GM12878 (cell line): Measurements from ENCODE around the gene ATN1. TPM values are rescaled to one million over a fixed set of nuclear protein-coding genes. Genes with fewer than 3 reads are reported as not detected.

Experiments
- ATF7 ChIP-seq: fragments of 450-650 bp; IDR thresholded peaks from 2 replicates; pipeline ENCODE4 v1.6.1; 2016; ENCODE audit warnings: low read depth, mild to moderate bottlenecking
- BHLHE40 ChIP-seq, 2 experiments: fragments of 450-650 bp in 1 of 2; IDR thresholded peaks; 2 replicates each; pipeline ENCODE4 v1.6.1; 2011 to 2017; ENCODE audit warnings: low read depth in 2 of 2, borderline replicate concordance in 1 of 2, improper control_type of control experiment in 1 of 2, low read length in 1 of 2, mild to moderate bottlenecking in 1 of 2
- CREB1 ChIP-seq: IDR thresholded peaks from 2 replicates; pipeline ENCODE4 v1.6.1; 2012; ENCODE audit warnings: low read depth, mild to moderate bottlenecking, inconsistent platforms
- HDGF ChIP-seq: fragments of 450-650 bp; IDR thresholded peaks from 2 replicates; pipeline ENCODE4 v1.6.1; 2016; ENCODE audit warnings: antibody characterized with exemption
- IKZF1 ChIP-seq: fragments of 450-650 bp; conservative IDR thresholded peaks from 2 replicates; pipeline ENCODE4 v1.6.1; 2017; ENCODE audit warnings: antibody characterized with exemption, mild to moderate bottlenecking
- IKZF2 ChIP-seq, 2 experiments: fragments of 450-650 bp; IDR thresholded peaks; 2 replicates each; pipeline ENCODE4 v1.6.1; 2017; ENCODE audit warnings: mild to moderate bottlenecking in 2 of 2, moderate library complexity in 2 of 2
- MEF2B ChIP-seq: fragments of 450-650 bp; IDR thresholded peaks from 2 replicates; pipeline ENCODE4 v1.6.1; 2018; ENCODE audit warnings: mild to moderate bottlenecking, moderate library complexity; ENCODE audit not compliant: partially characterized antibody, poor library complexity, severe bottlenecking
- MXI1 ChIP-seq: fragments of 150-350 bp; IDR thresholded peaks from 2 replicates; pipeline ENCODE4 v1.6.1; 2011; ENCODE audit warnings: low read depth, mild to moderate bottlenecking, inconsistent platforms, low read length, improper control_type of control experiment
- NR2F1 ChIP-seq: fragments of 450-650 bp; conservative IDR thresholded peaks from 2 replicates; pipeline ENCODE4 v1.6.1; 2017; ENCODE audit warnings: mild to moderate bottlenecking
- NRF1 ChIP-seq: conservative IDR thresholded peaks from 2 replicates; pipeline ENCODE4 v1.6.1; 2011; ENCODE audit warnings: mild to moderate bottlenecking, low read depth, low read length, improper control_type of control experiment
- PAX5 ChIP-seq: IDR thresholded peaks from 2 replicates; pipeline ENCODE4 v1.6.1; 2011; ENCODE audit warnings: low read depth, low read length, borderline replicate concordance
- SIN3A ChIP-seq: IDR thresholded peaks from 2 replicates; pipeline ENCODE4 v1.6.1; 2012; ENCODE audit warnings: low read depth, low read length, improper control_type of control experiment
- polyA plus RNA-seq, 11 experiments: library from polyadenylated mRNA; depleted of rRNA in 4 of 11; unstranded in 6 of 11; stranded (reverse) in 5 of 11; fragments of >200 nt; fragmentation: Nextera tagmentation in 4 of 11; fragmentation: Illumina TruSeq in 1 of 11; extraction: Ambion mirVana in 4 of 11; extraction: Trizol in 1 of 11; gene quantifications; 1 replicate in 1 of 11; 2 replicates in 10 of 11; pipeline versions ENCODE4 v1.2.1 to v1.2.3, GENCODE V29; 2011 to 2016; ENCODE audit warnings: inconsistent platforms in 2 of 11, missing spikeins in 2 of 11, low read depth in 1 of 11
- total RNA-seq, 4 experiments: library from RNA; depleted of rRNA in 3 of 4; stranded (reverse); fragments of >200 nt in 3 of 4; fragmentation: Illumina TruSeq in 1 of 4; extraction: Trizol in 1 of 4; gene quantifications; 2 replicates each; pipeline versions ENCODE4 v1.2.1 to v1.2.3, GENCODE V29; 2013 to 2021
- TF ChIP-seq, protein P1 (sequence below): fragments of 450-650 bp; IDR thresholded peaks from 2 replicates; pipeline ENCODE4 v1.6.1; 2016; ENCODE audit warnings: mild to moderate bottlenecking
- TF ChIP-seq, protein P2 (sequence below): fragments of 450-650 bp; IDR thresholded peaks from 2 replicates; pipeline ENCODE4 v1.6.1; 2017; ENCODE audit warnings: mild to moderate bottlenecking, moderate library complexity
- TF ChIP-seq, protein P3 (sequence below): IDR thresholded peaks from 2 replicates; pipeline ENCODE4 v1.6.1; 2011; ENCODE audit warnings: mild to moderate bottlenecking, low read depth, low read length, moderate library complexity; ENCODE audit not compliant: insufficient replicate concordance
- TF ChIP-seq, protein P4 (sequence below): fragments of 450-650 bp; conservative IDR thresholded peaks from 2 replicates; pipeline ENCODE4 v1.6.1; 2017; ENCODE audit warnings: mild to moderate bottlenecking, moderate library complexity

Gene ATN1
- total and polyA plus RNA-seq, 10 of the 15 experiments (the other 5 are each of a cell fraction or from before 2014, with no cell fraction given): 0.08 to 44.5 (median 5.0) TPM

DNA sequence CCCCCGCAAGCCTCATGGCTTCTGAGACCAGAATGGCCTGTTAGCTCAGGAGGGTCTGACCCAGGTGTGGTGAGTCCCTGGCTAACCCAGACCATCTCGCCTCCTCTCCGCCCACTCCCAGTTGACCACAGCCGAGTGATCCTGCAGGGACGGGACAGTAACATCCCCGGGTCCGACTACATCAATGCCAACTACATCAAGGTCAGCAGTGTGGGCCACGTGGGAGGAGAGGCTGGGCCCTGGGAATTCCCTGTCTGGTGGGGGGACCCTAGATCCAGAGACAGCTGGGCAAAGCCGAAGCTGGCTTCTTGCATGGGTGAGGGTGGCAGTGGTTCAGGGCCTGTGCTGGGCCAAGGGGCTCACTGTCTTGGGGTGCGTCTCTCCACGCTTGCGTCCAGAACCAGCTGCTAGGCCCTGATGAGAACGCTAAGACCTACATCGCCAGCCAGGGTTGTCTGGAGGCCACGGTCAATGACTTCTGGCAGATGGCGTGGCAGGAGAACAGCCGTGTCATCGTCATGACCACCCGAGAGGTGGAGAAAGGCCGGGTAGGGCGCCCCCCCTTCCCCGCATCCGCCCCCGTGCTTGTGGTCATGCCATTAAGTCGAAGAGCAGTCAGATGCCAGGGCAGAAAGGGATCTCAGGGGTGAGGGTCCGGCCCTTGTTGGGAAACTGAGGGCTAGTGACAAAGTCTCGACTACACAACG lies 28.4 kb downstream of the ATN1 start (continued):
- peak; percentile 51 to 67; a peak in 3 of 4 replicates for TF ChIP-seq BHLHE40 (IDR thresholded peaks at IDR 0.05; ENCODE audit: borderline replicate concordance in 1 of 2, low read depth in 2 of 2, low read length in 1 of 2)
- TF ChIP-seq IKZF2 (IDR thresholded peaks at IDR 0.05): no peak
- TF ChIP-seq PAX5: peak; percentile 86; the same call in 1 of the 2 replicates
- TF ChIP-seq, protein P1, sequence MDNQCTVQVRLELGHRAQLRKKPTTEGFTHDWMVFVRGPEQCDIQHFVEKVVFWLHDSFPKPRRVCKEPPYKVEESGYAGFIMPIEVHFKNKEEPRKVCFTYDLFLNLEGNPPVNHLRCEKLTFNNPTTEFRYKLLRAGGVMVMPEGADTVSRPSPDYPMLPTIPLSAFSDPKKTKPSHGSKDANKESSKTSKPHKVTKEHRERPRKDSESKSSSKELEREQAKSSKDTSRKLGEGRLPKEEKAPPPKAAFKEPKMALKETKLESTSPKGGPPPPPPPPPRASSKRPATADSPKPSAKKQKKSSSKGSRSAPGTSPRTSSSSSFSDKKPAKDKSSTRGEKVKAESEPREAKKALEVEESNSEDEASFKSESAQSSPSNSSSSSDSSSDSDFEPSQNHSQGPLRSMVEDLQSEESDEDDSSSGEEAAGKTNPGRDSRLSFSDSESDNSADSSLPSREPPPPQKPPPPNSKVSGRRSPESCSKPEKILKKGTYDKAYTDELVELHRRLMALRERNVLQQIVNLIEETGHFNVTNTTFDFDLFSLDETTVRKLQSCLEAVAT: 0 out of 2 replicates have a peak, but pooled peaks have one; percentile 32
- TF ChIP-seq MXI1: 0 out of 2 replicates have a peak, but pooled peaks have one; percentile 14
- TF ChIP-seq, protein P2, sequence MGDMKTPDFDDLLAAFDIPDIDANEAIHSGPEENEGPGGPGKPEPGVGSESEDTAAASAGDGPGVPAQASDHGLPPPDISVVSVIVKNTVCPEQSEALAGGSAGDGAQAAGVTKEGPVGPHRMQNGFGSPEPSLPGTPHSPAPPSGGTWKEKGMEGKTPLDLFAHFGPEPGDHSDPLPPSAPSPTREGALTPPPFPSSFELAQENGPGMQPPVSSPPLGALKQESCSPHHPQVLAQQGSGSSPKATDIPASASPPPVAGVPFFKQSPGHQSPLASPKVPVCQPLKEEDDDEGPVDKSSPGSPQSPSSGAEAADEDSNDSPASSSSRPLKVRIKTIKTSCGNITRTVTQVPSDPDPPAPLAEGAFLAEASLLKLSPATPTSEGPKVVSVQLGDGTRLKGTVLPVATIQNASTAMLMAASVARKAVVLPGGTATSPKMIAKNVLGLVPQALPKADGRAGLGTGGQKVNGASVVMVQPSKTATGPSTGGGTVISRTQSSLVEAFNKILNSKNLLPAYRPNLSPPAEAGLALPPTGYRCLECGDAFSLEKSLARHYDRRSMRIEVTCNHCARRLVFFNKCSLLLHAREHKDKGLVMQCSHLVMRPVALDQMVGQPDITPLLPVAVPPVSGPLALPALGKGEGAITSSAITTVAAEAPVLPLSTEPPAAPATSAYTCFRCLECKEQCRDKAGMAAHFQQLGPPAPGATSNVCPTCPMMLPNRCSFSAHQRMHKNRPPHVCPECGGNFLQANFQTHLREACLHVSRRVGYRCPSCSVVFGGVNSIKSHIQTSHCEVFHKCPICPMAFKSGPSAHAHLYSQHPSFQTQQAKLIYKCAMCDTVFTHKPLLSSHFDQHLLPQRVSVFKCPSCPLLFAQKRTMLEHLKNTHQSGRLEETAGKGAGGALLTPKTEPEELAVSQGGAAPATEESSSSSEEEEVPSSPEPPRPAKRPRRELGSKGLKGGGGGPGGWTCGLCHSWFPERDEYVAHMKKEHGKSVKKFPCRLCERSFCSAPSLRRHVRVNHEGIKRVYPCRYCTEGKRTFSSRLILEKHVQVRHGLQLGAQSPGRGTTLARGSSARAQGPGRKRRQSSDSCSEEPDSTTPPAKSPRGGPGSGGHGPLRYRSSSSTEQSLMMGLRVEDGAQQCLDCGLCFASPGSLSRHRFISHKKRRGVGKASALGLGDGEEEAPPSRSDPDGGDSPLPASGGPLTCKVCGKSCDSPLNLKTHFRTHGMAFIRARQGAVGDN: peak; percentile 85
- TF ChIP-seq, protein P3, sequence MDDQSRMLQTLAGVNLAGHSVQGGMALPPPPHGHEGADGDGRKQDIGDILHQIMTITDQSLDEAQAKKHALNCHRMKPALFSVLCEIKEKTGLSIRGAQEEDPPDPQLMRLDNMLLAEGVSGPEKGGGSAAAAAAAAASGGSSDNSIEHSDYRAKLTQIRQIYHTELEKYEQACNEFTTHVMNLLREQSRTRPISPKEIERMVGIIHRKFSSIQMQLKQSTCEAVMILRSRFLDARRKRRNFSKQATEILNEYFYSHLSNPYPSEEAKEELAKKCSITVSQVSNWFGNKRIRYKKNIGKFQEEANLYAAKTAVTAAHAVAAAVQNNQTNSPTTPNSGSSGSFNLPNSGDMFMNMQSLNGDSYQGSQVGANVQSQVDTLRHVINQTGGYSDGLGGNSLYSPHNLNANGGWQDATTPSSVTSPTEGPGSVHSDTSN: no peak
- TF ChIP-seq NRF1: no peak
- TF ChIP-seq NR2F1: peak; percentile 51; the same call in 1 of the 2 replicates
- TF ChIP-seq SIN3A: peak; percentile 31; the same call in 1 of the 2 replicates
- TF ChIP-seq HDGF: peak; percentile 61; the same call in 1 of the 2 replicates
- TF ChIP-seq MEF2B: peak; percentile 30
- no peak for TF ChIP-seq CREB1
- TF ChIP-seq, protein P4, sequence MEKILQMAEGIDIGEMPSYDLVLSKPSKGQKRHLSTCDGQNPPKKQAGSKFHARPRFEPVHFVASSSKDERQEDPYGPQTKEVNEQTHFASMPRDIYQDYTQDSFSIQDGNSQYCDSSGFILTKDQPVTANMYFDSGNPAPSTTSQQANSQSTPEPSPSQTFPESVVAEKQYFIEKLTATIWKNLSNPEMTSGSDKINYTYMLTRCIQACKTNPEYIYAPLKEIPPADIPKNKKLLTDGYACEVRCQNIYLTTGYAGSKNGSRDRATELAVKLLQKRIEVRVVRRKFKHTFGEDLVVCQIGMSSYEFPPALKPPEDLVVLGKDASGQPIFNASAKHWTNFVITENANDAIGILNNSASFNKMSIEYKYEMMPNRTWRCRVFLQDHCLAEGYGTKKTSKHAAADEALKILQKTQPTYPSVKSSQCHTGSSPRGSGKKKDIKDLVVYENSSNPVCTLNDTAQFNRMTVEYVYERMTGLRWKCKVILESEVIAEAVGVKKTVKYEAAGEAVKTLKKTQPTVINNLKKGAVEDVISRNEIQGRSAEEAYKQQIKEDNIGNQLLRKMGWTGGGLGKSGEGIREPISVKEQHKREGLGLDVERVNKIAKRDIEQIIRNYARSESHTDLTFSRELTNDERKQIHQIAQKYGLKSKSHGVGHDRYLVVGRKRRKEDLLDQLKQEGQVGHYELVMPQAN: 0 out of 2 replicates have a peak, but pooled peaks have one; percentile 50
- TF ChIP-seq IKZF1: peak; percentile 36; the same call in 1 of the 2 replicates
- TF ChIP-seq ATF7: peak; percentile 28; the same call in 1 of the 2 replicates
